Keratinocyte (primary cell): ENCODE data around the gene ABCC3. TPM values are rescaled to one million over a fixed set of nuclear protein-coding genes. Genes with fewer than 3 reads are reported as not detected.

Source experiments
- DNase-seq: peaks from one replicate; pipeline ENCODE4 v3.0.0-alpha.2; 2011; ENCODE audit warnings: low read depth, missing footprints, low spot score
- FAIRE-seq: peaks from 2 replicates; lab custom pipeline; 2011; peaks lifted over from hg19 to GRCh38; lab: Jason Lieb, UNC
- H2AFZ ChIP-seq: 2 replicates; pipeline ENCODE4 v1.6.0; 2012; ENCODE audit warnings: low read length, control low read depth, inconsistent platforms; ENCODE audit not compliant: control insufficient read depth
- H3K27ac ChIP-seq: 2 replicates; pipeline ENCODE4 v1.5.1; 2011; ENCODE audit warnings: low read length; ENCODE audit not compliant: control insufficient read depth, insufficient read depth
- H3K27me3 ChIP-seq: 3 replicates; pipeline ENCODE4 v1.6.0; 2011; ENCODE audit warnings: low read length; ENCODE audit not compliant: control insufficient read depth, insufficient read depth; ENCODE audit errors: extremely low read depth
- H3K36me3 ChIP-seq, 2 experiments: 2 replicates in 1 of 2; 3 replicates in 1 of 2; pipeline ENCODE4 v1.5.1; 2011; ENCODE audit warnings: low read length in 2 of 2, mild to moderate bottlenecking in 1 of 2; ENCODE audit not compliant: control insufficient read depth in 2 of 2, insufficient read depth in 2 of 2; ENCODE audit errors: extremely low read depth in 1 of 2
- H3K4me1 ChIP-seq: 3 replicates; pipeline ENCODE4 v1.5.1; 2011; ENCODE audit warnings: low read length; ENCODE audit not compliant: control insufficient read depth, insufficient read depth; ENCODE audit errors: extremely low read depth
- H3K4me2 ChIP-seq: 3 replicates; pipeline ENCODE4 v1.6.0; 2011; ENCODE audit warnings: low read depth, low read length; ENCODE audit not compliant: control insufficient read depth, insufficient read depth; ENCODE audit errors: extremely low read depth
- H3K4me3 ChIP-seq, 3 experiments: fragments of 200-600 bp in 1 of 3; sonication (generic) in 1 of 3; 2 replicates in 2 of 3; 3 replicates in 1 of 3; pipeline ENCODE4 v1.5.1; 2011 to 2016; ENCODE audit warnings: low read length in 3 of 3, mild to moderate bottlenecking in 3 of 3, control low read depth in 2 of 3, inconsistent platforms in 1 of 3, low read depth in 1 of 3, mixed read lengths in 1 of 3, mixed run types in 1 of 3, moderate library complexity in 1 of 3; ENCODE audit not compliant: control insufficient read depth in 2 of 3, insufficient read depth in 2 of 3; ENCODE audit errors: extremely low read depth in 1 of 3
- H3K79me2 ChIP-seq: 2 replicates; pipeline ENCODE4 v1.6.0; 2012; ENCODE audit warnings: low read length; ENCODE audit not compliant: control insufficient read depth, insufficient read depth
- H3K9ac ChIP-seq: 3 replicates; pipeline ENCODE4 v1.6.0; 2011; ENCODE audit warnings: low read length; ENCODE audit not compliant: control insufficient read depth, insufficient read depth; ENCODE audit errors: extremely low read depth
- H3K9me1 ChIP-seq: 3 replicates; pipeline ENCODE4 v1.6.0; 2011; ENCODE audit warnings: low read length; ENCODE audit not compliant: control insufficient read depth, insufficient read depth; ENCODE audit errors: extremely low read depth
- H3K9me3 ChIP-seq: 2 replicates; pipeline ENCODE4 v1.5.1; 2012; ENCODE audit warnings: low read depth, low read length; ENCODE audit not compliant: control insufficient read depth
- H4K20me1 ChIP-seq: 3 replicates; pipeline ENCODE4 v1.6.0; 2011; ENCODE audit warnings: low read length; ENCODE audit not compliant: control insufficient read depth, insufficient read depth; ENCODE audit errors: extremely low read depth
- EZH2 ChIP-seq: IDR thresholded peaks from one replicate; pipeline ENCODE4 v1.6.1; 2012; ENCODE audit warnings: inconsistent platforms, mild to moderate bottlenecking, low read length, moderate library complexity
- dilution Hi-C: fragments of 300-500 bp; cut with MboI; formaldehyde crosslinking; loops from one replicate; pipeline ENCODE4 v1.7.0; 2020; ENCODE audit warnings: low sequenced_read_pairs; ENCODE audit not compliant: extremely low pct_ligation_motif_present
- polyA plus RNA-seq, 5 experiments: library from polyadenylated mRNA; depleted of rRNA in 3 of 5; stranded (reverse) in 3 of 5; stranded (forward) in 1 of 5; unstranded in 1 of 5; fragments of >200 nt; gene quantifications; 1 replicate in 1 of 5; 2 replicates in 3 of 5; 3 replicates in 1 of 5; pipeline versions ENCODE4 v1.2.1 to v1.2.3, GENCODE V29; 2011 to 2012; ENCODE audit warnings: missing spikeins in 2 of 5, low read depth in 1 of 5, low replicate concordance in 1 of 5
- TF ChIP-seq, protein P1 (sequence below), 3 experiments: IDR thresholded peaks in 1 of 3; conservative IDR thresholded peaks in 1 of 3; optimal IDR thresholded peaks in 1 of 3; 2 replicates in 2 of 3; 3 replicates in 1 of 3; pipeline versions ENCODE3 to v1.5.1; 2011; ENCODE audit warnings: low read length in 3 of 3, mild to moderate bottlenecking in 3 of 3, moderate library complexity in 2 of 3, control low read depth in 1 of 3, inconsistent platforms in 1 of 3; ENCODE audit not compliant: insufficient read depth in 2 of 3; ENCODE audit errors: extremely low read depth in 1 of 3

The ABCC3 gene
- polyA plus RNA-seq, 1 donor (not counting 4 experiments of a cell fraction or from before 2014, with no cell fraction given), result 41.7 TPM

GRCh38 chr17:50677851-50678375, 43.2 kb downstream of the ABCC3 start:
- Histone ChIP-seq H2AFZ (no peak overlapping the region), H4K20me1 (no peaks in the 10 kb centered on the region), H3K4me3 (no peak overlapping the region), H3K9ac (no peak overlapping the region), H3K9me1 (peaks cover 2% of the 10 kb centered on the region), H3K79me2 (no peaks in the 10 kb centered on the region), H3K36me3 (peaks cover 10 to 28% of the 10 kb centered on the region in 2 experiments), H3K9me3 (no peaks in the 10 kb centered on the region), H3K4me2 (no peak overlapping the region), H3K27me3 (no peaks in the 10 kb centered on the region), H3K27ac (no peak overlapping the region), H3K4me1 (peaks cover 10% of the 10 kb centered on the region)
- dilution Hi-C loops, result no loop called here
- DNase-seq, result no peak
- FAIRE-seq, result no peak
- no peak for TF ChIP-seq EZH2
- TF ChIP-seq, protein P1, sequence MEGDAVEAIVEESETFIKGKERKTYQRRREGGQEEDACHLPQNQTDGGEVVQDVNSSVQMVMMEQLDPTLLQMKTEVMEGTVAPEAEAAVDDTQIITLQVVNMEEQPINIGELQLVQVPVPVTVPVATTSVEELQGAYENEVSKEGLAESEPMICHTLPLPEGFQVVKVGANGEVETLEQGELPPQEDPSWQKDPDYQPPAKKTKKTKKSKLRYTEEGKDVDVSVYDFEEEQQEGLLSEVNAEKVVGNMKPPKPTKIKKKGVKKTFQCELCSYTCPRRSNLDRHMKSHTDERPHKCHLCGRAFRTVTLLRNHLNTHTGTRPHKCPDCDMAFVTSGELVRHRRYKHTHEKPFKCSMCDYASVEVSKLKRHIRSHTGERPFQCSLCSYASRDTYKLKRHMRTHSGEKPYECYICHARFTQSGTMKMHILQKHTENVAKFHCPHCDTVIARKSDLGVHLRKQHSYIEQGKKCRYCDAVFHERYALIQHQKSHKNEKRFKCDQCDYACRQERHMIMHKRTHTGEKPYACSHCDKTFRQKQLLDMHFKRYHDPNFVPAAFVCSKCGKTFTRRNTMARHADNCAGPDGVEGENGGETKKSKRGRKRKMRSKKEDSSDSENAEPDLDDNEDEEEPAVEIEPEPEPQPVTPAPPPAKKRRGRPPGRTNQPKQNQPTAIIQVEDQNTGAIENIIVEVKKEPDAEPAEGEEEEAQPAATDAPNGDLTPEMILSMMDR (optimal IDR thresholded peaks at IDR 0.05 in 1 of 3, IDR thresholded peaks at IDR 0.05 in 1 of 3, conservative IDR thresholded peaks at IDR 0.05 in 1 of 3; ENCODE audit: extremely low read depth in 1 of 3, insufficient read depth in 2 of 3, low read length in 3 of 3), result no peak

DNA sequence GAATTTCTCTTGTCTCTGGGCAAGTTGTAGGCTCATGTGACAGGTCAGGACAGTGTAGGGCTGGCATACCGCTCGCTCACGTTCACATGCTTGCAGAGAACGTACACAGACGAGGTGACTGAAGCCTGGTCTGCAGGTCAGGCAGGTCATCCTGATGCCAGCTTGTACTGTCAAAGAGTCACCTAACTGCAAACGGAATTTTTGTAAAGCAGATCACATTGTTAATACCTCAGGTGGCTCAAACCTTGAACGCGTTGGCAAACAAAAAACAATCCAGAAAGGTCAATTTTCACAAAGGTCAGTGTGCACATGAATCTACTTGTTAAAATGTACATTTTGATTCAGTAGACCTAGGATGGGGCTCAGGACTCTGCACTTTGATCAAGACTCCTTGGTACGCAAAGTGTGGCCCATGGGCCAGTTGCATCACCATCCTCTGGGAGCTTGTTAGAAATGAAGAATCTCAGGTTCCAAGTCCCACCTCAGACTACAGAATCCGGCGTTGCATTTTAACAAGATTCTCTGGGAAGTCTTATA, 44.4 kb downstream of the ABCC3 start:
- no peak for DNase-seq
- TF ChIP-seq EZH2, result no peak
- TF ChIP-seq, protein P1 (optimal IDR thresholded peaks at IDR 0.05 in 1 of 3, IDR thresholded peaks at IDR 0.05 in 1 of 3, conservative IDR thresholded peaks at IDR 0.05 in 1 of 3; ENCODE audit: extremely low read depth in 1 of 3, insufficient read depth in 2 of 3, low read length in 3 of 3), result no peak
- dilution Hi-C loops, result no loop called here
- no peaks in the 10 kb centered on the region for H4K20me1 ChIP-seq
- H3K4me2 ChIP-seq, result no peak overlapping the region
- no peaks in the 10 kb centered on the region for H3K27me3 ChIP-seq
- no peak overlapping the region for H2AFZ ChIP-seq
- no peaks in the 10 kb centered on the region for H3K79me2 ChIP-seq
- no peak overlapping the region for H3K27ac ChIP-seq
- no peaks in the 10 kb centered on the region for H3K9me3 ChIP-seq
- no peak overlapping the region for H3K9ac ChIP-seq
- H3K9me1 ChIP-seq, result no peaks in the 10 kb centered on the region
- H3K4me3 ChIP-seq, result no peak overlapping the region
- no peak for FAIRE-seq
- H3K4me1 ChIP-seq, result peaks cover 2% of the 10 kb centered on the region
- H3K36me3 ChIP-seq, result peaks cover 10 to 28% of the 10 kb centered on the region in 2 experiments
